T-helper 2 cell treated with Interferon-gamma antibody and Interleukin-4, amounts not matched to agents 5 μg/mL and 100 μg/mL, for 36 hours (primary cell): ENCODE results near the gene NINL.
"Not testable (repeated sequence)": the region's sequence is repeated elsewhere in the genome, so short reads cannot be mapped to it uniquely, and the experiment has no call there.

ENCODE experiments used
- DNase-seq: peaks from one replicate; pipeline ENCODE4 v3.0.0; 2021; ENCODE audit warnings: low spot score
- H3K27ac Mint-ChIP-seq: one replicate; pipeline ENCODE4 v1.8.0; 2021; ENCODE audit warnings: mild to moderate bottlenecking, mixed read lengths
- H3K27me3 Mint-ChIP-seq: one replicate; pipeline ENCODE4 v1.8.0; 2021; ENCODE audit warnings: low read depth, mixed read lengths
- H3K36me3 Mint-ChIP-seq: one replicate; pipeline ENCODE4 v1.8.0; 2021; ENCODE audit warnings: low read depth, mixed read lengths
- H3K4me1 Mint-ChIP-seq: one replicate; pipeline ENCODE4 v1.8.0; 2021; ENCODE audit warnings: low read depth, mixed read lengths
- H3K4me3 Mint-ChIP-seq: one replicate; pipeline ENCODE4 v1.8.0; 2022; ENCODE audit warnings: mild to moderate bottlenecking, moderate library complexity, mixed read lengths
- H3K9me3 Mint-ChIP-seq: one replicate; pipeline ENCODE4 v1.8.0; 2021; ENCODE audit warnings: mixed read lengths

Gene NINL

DNA sequence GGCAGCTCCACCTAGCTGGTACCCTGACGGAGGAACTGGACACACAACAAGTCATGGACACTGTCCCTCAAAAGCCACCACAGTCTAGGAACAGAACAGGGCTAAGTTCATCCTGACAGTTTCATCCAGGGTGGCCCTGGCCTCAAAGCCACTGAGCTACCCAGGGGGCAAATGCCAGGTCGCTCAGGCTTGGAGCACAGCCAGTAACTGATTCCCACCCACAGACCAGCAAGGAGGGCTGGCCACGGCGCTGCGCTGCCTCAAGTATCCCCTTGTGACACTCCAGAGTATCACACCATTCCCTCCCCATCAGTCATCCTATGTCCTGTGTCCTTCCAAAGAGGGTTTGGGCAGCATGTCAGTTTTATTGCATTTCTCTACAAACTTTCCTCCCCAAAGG lies 105.7 kb downstream of the NINL start:
- Mint-ChIP-seq H3K4me1 (peaks cover 2% of the 10 kb centered on the region), H3K4me3 (no peak overlapping the region), H3K36me3 (no peaks in the 10 kb centered on the region), H3K27me3 (no peaks in the 10 kb centered on the region), H3K9me3 (no peaks in the 10 kb centered on the region), H3K27ac (no peak overlapping the region)
- no peak for DNase-seq

DNA sequence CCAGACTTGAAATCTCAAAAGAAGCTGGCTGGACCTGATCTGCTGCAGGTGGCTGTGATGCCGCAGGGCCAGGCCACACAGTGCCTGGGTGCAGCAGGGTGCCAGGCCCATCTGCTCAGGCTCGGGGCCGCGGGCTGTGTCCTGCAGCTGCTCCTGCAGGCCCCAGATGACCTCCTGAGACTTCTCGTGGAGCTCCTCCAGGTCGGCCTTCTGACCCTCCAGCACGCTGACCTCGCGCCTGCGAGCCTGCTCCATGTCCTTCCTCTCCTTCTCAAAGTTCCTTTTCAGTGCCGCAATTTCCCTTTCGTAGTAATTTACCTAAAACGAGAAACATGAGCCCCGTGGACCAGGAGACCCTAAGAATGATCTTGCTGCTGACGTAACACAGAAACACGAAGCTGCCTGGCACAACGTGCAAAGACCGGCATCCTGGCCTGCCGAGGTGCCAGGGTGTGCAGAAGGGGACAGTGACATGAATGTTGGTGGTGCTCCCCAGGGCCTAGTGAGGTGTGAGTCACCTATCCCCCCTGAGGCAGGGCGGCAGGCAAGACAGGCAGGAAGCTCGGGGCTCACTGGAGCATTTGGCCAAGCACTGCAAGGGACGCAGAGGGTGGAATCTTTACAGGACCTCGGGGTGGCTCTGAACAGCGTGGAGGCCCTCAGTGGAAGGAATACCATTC lies 106.3 kb downstream of the NINL start:
- Mint-ChIP-seq H3K4me1 (no peaks in the 10 kb centered on the region), H3K27me3 (no peaks in the 10 kb centered on the region), H3K9me3 (no peaks in the 10 kb centered on the region), H3K27ac (no peak overlapping the region), H3K36me3 (no peaks in the 10 kb centered on the region), H3K4me3 (no peak overlapping the region)
- no peak for DNase-seq

DNA sequence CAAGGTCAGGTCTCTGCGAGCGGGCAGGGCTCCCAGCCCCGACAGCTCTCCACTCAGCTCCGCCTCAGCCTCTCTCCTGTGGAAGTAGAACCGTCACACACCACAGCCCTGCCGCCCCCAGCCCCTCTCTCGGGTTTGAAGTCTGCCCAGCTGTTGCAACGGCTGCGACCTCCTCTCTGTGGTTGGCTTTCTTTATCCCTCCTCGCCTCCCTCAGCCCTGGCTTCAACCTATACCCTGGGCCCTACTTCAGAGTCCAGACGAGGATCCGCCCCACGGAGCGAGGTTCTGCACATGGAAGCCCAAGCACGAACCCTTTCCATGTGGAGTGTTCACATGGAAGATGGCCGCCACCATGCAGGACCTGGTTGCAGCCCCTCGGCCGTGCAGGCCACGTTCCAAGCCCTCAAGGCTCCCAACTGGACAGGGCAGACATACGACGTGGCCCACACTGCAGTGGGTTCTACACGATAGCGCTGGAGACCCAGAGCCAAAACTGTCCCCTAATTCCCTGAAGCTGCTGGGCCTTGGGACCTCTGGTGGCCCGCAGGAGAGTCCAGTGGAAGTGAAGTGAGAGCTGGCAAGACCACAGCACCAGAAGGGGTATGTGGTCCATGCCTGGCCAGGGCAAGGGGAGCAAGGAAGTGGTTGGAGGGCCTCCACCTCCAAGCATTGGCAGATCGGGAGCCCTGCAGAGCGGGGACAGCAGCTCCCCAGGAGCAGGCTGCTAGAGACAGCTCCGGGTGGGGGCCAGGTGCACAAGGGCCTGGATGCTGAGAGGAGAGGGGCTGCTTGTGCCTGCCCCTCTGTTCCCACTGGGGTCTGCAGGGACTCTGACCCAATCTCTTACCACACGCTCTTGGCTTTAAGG lies 108.1 kb downstream of the NINL start:
- no peak overlapping the region for H3K27ac Mint-ChIP-seq

DNA sequence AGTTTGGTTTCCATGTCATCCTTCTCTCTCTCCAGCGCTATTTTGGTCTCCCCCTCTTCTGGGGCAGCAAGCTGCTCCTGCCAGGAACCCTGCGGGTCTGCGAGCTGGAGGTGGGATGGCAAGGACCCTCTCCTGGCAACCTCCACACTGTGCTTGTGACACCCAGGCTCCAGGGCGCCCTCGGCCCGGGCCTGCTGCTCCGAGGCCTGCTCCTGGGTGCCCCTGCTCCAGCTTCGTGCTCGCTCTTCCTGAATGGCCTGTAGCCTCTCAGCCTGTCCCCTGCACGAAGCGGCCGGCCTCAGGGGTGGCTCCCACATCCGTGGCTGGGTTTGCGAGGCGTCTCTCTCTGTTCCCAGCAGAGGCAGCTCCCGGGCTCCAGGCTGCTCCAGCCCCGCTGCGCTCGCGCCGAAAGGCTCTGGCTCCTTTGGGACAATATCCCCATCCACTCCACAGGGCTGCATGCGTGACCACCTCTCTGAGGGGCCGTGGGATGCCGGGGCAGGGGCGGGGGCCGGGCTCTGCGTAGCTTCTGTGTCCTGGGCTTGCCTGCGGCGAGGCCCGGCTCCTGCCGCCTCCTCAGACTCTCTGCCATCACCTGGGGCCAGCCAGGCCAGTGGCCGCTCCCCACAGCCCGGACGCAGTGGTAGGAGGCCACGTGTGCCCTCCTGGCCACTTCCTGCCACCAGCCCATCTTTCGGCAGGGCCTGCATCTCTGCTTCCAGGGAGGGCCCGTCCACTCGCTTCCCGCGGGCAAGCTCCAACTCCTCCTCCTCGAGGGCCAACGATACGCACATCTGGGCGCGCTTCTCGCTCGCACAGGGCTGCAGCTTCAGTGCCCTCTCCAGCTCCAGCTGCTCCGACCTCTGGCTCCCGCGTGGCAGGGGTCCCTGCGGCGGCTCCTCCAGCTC lies 109.0 kb downstream of the NINL start:
- Mint-ChIP-seq H3K4me3 (no peak overlapping the region), H3K36me3 (no peaks in the 10 kb centered on the region), H3K27me3 (no peaks in the 10 kb centered on the region), H3K27ac (no peak overlapping the region), H3K4me1 (no peaks in the 10 kb centered on the region), H3K9me3 (no peaks in the 10 kb centered on the region)
- no peak for DNase-seq

More for the DNA sequence above, 108.1 kb downstream of the NINL start:
- H3K4me1 Mint-ChIP-seq = no peaks in the 10 kb centered on the region
- H3K9me3 Mint-ChIP-seq = no peaks in the 10 kb centered on the region
- no peaks in the 10 kb centered on the region for H3K27me3 Mint-ChIP-seq
- no peaks in the 10 kb centered on the region for H3K36me3 Mint-ChIP-seq
- no peak for DNase-seq
- no peak overlapping the region for H3K4me3 Mint-ChIP-seq

DNA sequence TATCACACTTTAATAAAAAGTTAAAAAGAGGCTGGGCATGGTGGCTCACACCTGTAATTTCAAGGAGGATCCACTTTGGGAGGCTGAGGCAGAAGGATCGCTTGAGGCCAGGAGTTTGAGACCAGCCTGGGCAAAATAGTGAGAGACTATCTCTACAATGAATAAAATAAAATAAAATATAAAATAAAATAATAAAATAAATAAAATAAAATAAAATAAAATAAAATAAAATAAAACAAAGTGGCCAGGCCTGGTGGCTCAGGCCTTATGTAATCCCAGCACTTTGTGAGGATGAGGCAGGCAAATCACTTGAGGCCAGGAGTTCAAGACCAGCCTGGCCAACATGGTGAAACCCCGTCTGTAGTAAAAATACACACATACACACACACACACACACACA lies 112.0 kb downstream of the NINL start:
- not testable (repeated sequence) for H3K4me3 Mint-ChIP-seq, H3K36me3 Mint-ChIP-seq, H3K9me3 Mint-ChIP-seq, DNase-seq, H3K4me1 Mint-ChIP-seq, H3K27me3 Mint-ChIP-seq, H3K27ac Mint-ChIP-seq

DNA sequence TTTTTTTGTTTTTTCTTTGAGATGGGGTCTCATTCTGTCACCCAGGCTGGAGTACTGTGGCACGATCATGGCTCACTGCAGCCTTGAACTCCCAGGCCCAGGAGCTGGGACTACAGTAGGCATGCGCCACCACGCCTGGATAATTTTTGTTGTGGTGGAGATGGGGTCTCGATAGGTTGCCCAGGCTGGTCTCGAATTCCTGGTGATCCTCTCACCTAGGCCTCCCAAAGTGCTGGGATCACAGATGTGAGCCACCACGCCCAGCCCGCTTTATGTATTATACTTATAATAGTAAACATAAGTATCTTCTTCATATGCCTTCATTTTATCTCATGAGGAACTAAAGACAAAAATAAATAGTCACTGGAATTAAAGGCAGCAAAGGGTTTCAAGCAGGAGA lies 114.3 kb downstream of the NINL start:
- no peak overlapping the region for H3K27ac Mint-ChIP-seq
- no peaks in the 10 kb centered on the region for H3K27me3 Mint-ChIP-seq
- peaks cover 7% of the 10 kb centered on the region for H3K4me1 Mint-ChIP-seq
- H3K36me3 Mint-ChIP-seq = no peaks in the 10 kb centered on the region
- H3K9me3 Mint-ChIP-seq = no peaks in the 10 kb centered on the region
- no peak for DNase-seq
- H3K4me3 Mint-ChIP-seq = no peak overlapping the region

DNA sequence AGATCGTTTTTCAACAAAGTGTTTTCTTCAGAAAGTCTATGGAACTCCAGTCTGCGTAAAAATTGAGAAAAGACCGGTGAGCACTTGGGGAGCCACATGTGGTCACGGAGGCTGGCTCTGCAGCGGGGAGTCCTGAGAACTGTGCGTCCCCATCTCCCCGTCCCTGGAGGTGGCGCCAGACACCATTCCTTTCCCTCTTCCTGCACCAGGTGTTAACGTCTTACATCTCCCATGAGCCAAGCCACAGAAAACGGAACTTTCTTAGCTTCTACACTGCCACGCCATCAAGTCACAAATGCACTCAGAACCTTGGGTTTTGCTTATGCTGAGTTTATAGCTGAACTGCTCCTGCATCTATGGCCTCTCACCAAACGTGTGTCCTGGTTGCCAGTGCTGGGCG lies 115.3 kb downstream of the NINL start:
- Mint-ChIP-seq H3K9me3 (no peaks in the 10 kb centered on the region), H3K36me3 (no peaks in the 10 kb centered on the region), H3K27ac (no peak overlapping the region), H3K4me1 (peaks cover 7% of the 10 kb centered on the region), H3K4me3 (no peak overlapping the region), H3K27me3 (no peaks in the 10 kb centered on the region)
- DNase-seq = peak; percentile 11

DNA sequence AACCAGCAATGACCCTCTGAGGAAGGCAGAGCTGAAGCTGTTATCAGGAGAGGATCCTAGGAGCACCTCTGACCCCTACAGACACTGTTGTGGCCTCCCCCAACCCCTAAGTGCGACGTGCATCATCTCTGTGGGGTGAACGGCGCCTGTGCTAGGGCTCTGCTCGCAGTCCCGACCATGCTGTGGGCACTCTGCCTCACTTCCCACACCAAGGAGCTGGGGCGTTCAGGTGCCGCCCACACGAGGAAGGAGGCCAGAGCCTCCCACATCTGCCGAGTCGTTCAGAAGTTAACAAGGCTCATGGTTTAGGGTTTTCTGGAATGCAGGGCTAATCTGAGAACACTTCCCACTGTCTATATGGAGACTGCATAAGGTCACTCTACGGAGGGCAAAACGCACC lies 115.8 kb downstream of the NINL start:
- H3K9me3 Mint-ChIP-seq = no peaks in the 10 kb centered on the region
- no peak overlapping the region for H3K4me3 Mint-ChIP-seq
- no peaks in the 10 kb centered on the region for H3K36me3 Mint-ChIP-seq
- H3K4me1 Mint-ChIP-seq = peaks cover 7% of the 10 kb centered on the region
- no peak for DNase-seq
- H3K27me3 Mint-ChIP-seq = no peaks in the 10 kb centered on the region
- no peak overlapping the region for H3K27ac Mint-ChIP-seq

DNA sequence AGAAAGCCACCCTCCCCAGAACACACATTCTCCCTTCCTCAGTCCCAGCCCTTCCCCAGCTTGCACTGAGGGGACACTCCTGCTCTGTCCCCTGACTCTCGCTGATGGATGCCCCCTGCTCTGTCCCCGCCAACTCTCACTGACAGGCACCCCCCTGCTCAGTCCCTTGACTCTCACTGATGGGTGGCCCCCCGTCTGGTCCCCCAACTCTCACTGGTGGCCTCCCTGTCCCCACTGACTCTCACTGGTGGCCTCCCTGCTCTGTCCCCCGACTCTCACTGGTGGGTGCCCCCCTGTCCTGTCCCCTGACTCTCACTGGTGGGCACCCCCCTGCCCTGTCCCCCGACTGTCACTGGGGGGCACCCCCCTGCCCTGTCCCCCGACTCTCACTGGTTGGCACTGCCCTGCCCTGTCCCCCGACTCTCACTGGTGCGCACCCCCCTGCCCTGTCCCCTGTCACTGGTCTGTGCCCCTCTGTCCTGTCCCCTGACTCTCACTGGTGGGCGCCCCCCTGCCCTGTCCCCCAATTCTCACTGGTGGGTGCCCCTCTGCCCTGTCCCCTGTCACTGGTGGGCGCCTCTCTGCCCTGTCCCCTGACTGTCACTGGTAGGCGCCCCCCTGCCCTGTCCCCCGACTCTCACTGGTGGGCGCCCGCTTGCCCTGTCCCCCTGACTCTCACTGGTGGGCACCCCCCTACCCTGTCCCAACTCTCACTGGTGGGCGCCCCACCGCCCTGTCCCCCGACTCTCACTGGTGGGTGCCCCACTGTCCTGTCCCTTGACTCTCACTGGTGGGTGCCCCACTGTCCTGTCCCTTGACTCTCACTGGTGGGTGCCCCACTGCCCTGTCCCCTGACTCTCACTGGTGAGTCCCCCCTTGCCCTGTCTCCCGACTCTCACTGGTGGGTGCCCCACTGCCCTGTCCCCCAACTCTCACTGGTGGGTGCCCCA lies 116.9 kb downstream of the NINL start:
- H3K4me1 Mint-ChIP-seq = peaks cover 7% of the 10 kb centered on the region
- no peak for DNase-seq
- H3K36me3 Mint-ChIP-seq = no peaks in the 10 kb centered on the region
- H3K4me3 Mint-ChIP-seq = no peak overlapping the region
- no peak overlapping the region for H3K27ac Mint-ChIP-seq
- H3K27me3 Mint-ChIP-seq = no peaks in the 10 kb centered on the region
- no peaks in the 10 kb centered on the region for H3K9me3 Mint-ChIP-seq

DNA sequence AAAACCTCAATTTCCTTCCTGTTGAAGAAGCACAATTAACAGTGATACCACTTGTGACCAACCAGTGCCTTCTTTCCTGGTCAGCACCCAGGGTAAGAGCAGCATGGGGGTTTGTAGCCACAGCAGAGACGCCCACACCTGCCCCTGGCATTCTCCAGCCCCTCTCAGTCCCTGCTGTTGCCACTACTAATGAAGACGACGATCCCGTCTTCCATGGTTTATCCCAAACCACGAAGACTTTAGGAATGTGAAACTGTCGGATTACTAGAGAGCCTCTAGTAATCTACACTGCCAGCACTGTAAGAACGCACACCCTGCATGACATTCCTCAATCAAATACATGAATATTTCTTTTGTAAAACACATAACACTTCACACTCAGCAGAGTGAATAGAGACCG lies 117.9 kb downstream of the NINL start:
- no peak overlapping the region for H3K27ac Mint-ChIP-seq
- H3K4me3 Mint-ChIP-seq = no peak overlapping the region
- no peaks in the 10 kb centered on the region for H3K36me3 Mint-ChIP-seq
- peaks cover 7% of the 10 kb centered on the region for H3K4me1 Mint-ChIP-seq
- H3K9me3 Mint-ChIP-seq = no peaks in the 10 kb centered on the region
- no peaks in the 10 kb centered on the region for H3K27me3 Mint-ChIP-seq
- DNase-seq = no peak

DNA sequence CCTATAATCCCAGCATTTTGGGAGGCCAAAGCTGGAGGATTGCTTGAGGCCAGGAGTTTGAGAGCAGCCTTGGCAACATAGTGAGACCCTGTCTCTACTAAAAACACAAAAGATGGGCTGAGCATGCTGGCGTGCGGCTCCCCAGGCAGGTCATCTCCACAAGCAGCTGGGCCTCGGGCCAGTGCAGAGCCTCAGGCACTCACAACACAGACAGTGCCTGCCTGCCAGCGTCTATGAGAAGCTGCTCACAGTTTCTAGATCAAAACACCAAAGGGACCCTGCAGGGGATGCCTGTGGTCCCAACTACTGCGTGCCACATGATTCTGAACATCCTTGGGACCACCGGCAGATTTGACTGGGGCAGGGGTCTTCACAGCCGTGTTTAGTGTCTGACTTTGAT lies 118.5 kb downstream of the NINL start:
- H3K36me3 Mint-ChIP-seq = no peaks in the 10 kb centered on the region
- no peaks in the 10 kb centered on the region for H3K9me3 Mint-ChIP-seq
- peaks cover 8% of the 10 kb centered on the region for H3K4me1 Mint-ChIP-seq
- DNase-seq = no peak
- H3K27me3 Mint-ChIP-seq = no peaks in the 10 kb centered on the region
- H3K27ac Mint-ChIP-seq = no peak overlapping the region
- no peak overlapping the region for H3K4me3 Mint-ChIP-seq

DNA sequence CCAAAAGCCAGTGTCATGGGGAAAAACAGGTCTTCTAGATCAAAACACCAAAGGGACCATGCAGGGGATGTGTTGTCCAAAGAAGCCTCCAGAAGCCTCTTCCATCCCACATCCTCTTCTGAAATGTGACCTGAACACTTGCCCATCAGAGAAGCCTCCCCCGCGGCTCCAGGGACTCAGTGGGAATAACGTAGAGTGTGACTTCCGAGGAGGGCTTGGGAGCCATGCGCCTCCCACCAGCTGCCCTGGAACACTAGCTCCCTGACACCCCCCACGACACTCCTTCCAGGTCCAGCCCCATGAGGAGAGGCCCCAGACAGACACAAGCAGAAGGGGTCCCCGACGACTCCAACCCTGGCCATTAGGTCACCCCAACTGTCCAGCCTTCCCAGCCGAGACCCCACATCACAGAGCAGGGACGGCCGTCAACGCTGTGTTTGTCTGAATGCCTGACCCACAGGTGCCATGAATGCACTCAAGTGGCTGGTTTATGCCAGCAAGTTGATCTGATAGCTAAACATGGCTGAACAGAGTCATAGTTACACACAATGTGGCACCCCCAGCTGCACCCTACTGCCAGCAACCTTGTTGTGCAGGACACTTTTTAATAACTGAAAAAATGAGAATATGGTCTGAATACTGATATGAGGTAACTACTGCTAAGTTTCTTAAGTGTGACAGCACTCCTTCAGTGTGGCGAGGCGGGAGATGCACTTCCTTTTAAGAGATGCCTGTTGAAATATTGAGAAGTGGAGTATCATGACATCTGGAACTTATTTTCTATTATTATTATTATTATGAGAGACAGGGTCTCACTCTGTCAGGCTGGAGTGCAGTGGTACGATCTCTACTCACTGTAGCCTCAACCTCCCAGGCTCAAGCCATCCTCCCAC lies 119.8 kb downstream of the NINL start:
- H3K27me3 Mint-ChIP-seq = no peaks in the 10 kb centered on the region
- peaks cover 10% of the 10 kb centered on the region for H3K4me1 Mint-ChIP-seq
- DNase-seq = no peak
- H3K9me3 Mint-ChIP-seq = no peaks in the 10 kb centered on the region
- no peak overlapping the region for H3K27ac Mint-ChIP-seq
- no peak overlapping the region for H3K4me3 Mint-ChIP-seq
- no peaks in the 10 kb centered on the region for H3K36me3 Mint-ChIP-seq
